Measurements from ENCODE around the gene TMCO6. TPM values are rescaled to one million over a fixed set of nuclear protein-coding genes. Genes with fewer than 3 reads are reported as not detected.

Gene TMCO6
- total and polyA plus RNA-seq, 2 experiments from 2014 or later: 14.2 to 234 TPM

- no peak overlapping the region for H3K27ac ChIP-seq
Measured at GRCh38 chr5:140631036-140631417, 8.2 kb upstream of the TMCO6 start.

GRCh38 chr5:140631831-140632365 is 7.4 kb upstream of the TMCO6 start:
- H3K27me3 ChIP-seq: no peaks in the 10 kb centered on the region
- H3K9me3 ChIP-seq (ENCODE audit: low read depth): no peaks in the 10 kb centered on the region
- H3K36me3 ChIP-seq: no peaks in the 10 kb centered on the region
- H3K27ac ChIP-seq: no peak overlapping the region
- DNase-seq (ENCODE audit: low read depth in 1 of 2, low spot score in 1 of 2): no peak
- no peak overlapping the region for H3K4me3 ChIP-seq
- TF ChIP-seq CTCF (IDR thresholded peaks at IDR 0.05; ENCODE audit: low read depth, low read length): no peak
- no peaks in the 10 kb centered on the region for H3K4me1 ChIP-seq (ENCODE audit: low read depth)

More at GRCh38 chr5:140631036-140631417, 8.2 kb upstream of the TMCO6 start:
- no peaks in the 10 kb centered on the region for H3K4me1 ChIP-seq (ENCODE audit: low read depth)
- no peaks in the 10 kb centered on the region for H3K36me3 ChIP-seq
- TF ChIP-seq CTCF (IDR thresholded peaks at IDR 0.05; ENCODE audit: low read depth, low read length): no peak
- DNase-seq (ENCODE audit: low read depth in 1 of 2, low spot score in 1 of 2): no peak
- no peaks in the 10 kb centered on the region for H3K27me3 ChIP-seq
- H3K4me3 ChIP-seq: no peak overlapping the region
- H3K9me3 ChIP-seq (ENCODE audit: low read depth): no peaks in the 10 kb centered on the region

- Histone ChIP-seq H3K27ac (no peak overlapping the region), H3K9me3 (ENCODE audit: low read depth) (no peaks in the 10 kb centered on the region), H3K4me3 (no peak overlapping the region), H3K27me3 (no peaks in the 10 kb centered on the region), H3K4me1 (ENCODE audit: low read depth) (no peaks in the 10 kb centered on the region), H3K36me3 (no peaks in the 10 kb centered on the region)
- DNase-seq (ENCODE audit: low read depth in 1 of 2, low spot score in 1 of 2): peak in 1 of 2 donors; percentile 80
- no peak for TF ChIP-seq CTCF (IDR thresholded peaks at IDR 0.05; ENCODE audit: low read depth, low read length)
Measured at GRCh38 chr5:140632366-140633020, 6.8 kb upstream of the TMCO6 start.

- H3K27ac ChIP-seq: no peak within 1 kb of the TSS
- no peak for TF ChIP-seq CTCF (IDR thresholded peaks at IDR 0.05; ENCODE audit: low read depth, low read length)
- H3K36me3 ChIP-seq: no peaks in the 10 kb centered on the region
- peaks cover under 1% of the 10 kb centered on the region for H3K4me1 ChIP-seq (ENCODE audit: low read depth)
- H3K9me3 ChIP-seq (ENCODE audit: low read depth): no peaks in the 10 kb centered on the region
- H3K27me3 ChIP-seq: no peaks in the 10 kb centered on the region
- H3K4me3 ChIP-seq: no peak within 1 kb of the TSS
- DNase-seq (ENCODE audit: low read depth in 1 of 2, low spot score in 1 of 2): peak in 1 of 2 donors; percentile 39
Measured at GRCh38 chr5:140633021-140633471, 6.2 kb upstream of the TMCO6 start, which contains the start of gene CD14. TSS of gene CD14 (minus strand) at chr5:140633175. CDS start at chr5:140633071, 104 bp downstream.

GRCh38 chr5:140633501-140633900 is 5.8 kb upstream of the TMCO6 start:
- Histone ChIP-seq H3K4me1 (ENCODE audit: low read depth) (peaks cover 5% of the 10 kb centered on the region), H3K27me3 (no peaks in the 10 kb centered on the region), H3K36me3 (no peaks in the 10 kb centered on the region), H3K9me3 (ENCODE audit: low read depth) (no peaks in the 10 kb centered on the region), H3K27ac (no peak overlapping the region), H3K4me3 (no peak overlapping the region)
- no peak for DNase-seq (ENCODE audit: low read depth in 1 of 2, low spot score in 1 of 2)
- no peak for TF ChIP-seq CTCF (IDR thresholded peaks at IDR 0.05; ENCODE audit: low read depth, low read length)
